IPS-20b (cell line): ENCODE results near the gene LYPLAL1.

Source experiments
- H3K27ac ChIP-seq: one replicate; pipeline ENCODE4 v1.5.1; 2013; ENCODE audit warnings: low read length
- H3K27me3 ChIP-seq: 2 replicates; pipeline ENCODE4 v1.6.1; 2013; ENCODE audit warnings: mild to moderate bottlenecking, low read length, inconsistent platforms; ENCODE audit not compliant: insufficient read depth
- H3K36me3 ChIP-seq: 2 replicates; pipeline ENCODE4 v1.6.1; 2013; ENCODE audit warnings: low read depth, mild to moderate bottlenecking, inconsistent platforms, low read length, moderate library complexity; ENCODE audit not compliant: insufficient read depth
- H3K4me1 ChIP-seq: 2 replicates; pipeline ENCODE4 v1.6.1; 2013; ENCODE audit warnings: mild to moderate bottlenecking, control low read depth, inconsistent platforms, low read length, moderate library complexity; ENCODE audit not compliant: insufficient read depth
- H3K4me3 ChIP-seq: 2 replicates; pipeline ENCODE4 v1.5.1; 2013; ENCODE audit warnings: mild to moderate bottlenecking, low read length, inconsistent platforms
- H3K9ac ChIP-seq: 2 replicates; pipeline ENCODE4 v1.6.1; 2013; ENCODE audit warnings: low read depth, mild to moderate bottlenecking, inconsistent platforms, low read length, moderate library complexity
- H3K9me3 ChIP-seq: 2 replicates; pipeline ENCODE4 v1.6.1; 2013; ENCODE audit warnings: mild to moderate bottlenecking, low read depth, low read length, inconsistent platforms; ENCODE audit not compliant: insufficient read depth

Gene LYPLAL1

DNA sequence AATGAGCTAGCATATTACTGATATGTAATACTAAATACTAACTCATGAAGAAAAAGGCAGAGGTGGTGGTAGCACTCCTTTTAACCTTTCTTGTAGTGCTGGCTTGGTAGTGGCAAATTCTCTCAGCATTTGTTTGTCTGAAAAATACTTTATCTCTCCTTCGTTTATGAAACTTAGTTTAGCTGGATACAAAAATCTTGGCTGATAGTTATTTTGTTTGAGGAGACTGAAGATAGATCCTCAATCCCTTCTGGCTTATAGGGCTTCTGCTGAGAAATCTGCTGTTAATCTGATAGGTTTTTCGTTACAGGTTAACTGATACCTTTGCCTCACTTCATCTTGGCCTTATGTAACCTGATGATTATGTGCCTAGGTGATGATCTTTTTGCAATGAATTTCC, 87.8 kb downstream of the LYPLAL1 start:
- Histone ChIP-seq H3K36me3 (no peaks in the 10 kb centered on the region), H3K9ac (no peak overlapping the region), H3K27me3 (no peaks in the 10 kb centered on the region), H3K9me3 (no peaks in the 10 kb centered on the region), H3K4me3 (no peak overlapping the region), H3K4me1 (peaks cover 3% of the 10 kb centered on the region; the same call in 1 of the 2 replicates), H3K27ac (no peak overlapping the region)
